Activated T-helper 1 cell treated with anti-CD3 and anti-CD28 coated beads, Interleukin-12 subunit alpha, Interleukin-12 subunit beta, Interleukin-2, Interleukin-4 antibody, amounts not matched to agents 30 ng/mL and 10 ng/mL and 1 ng/mL, durations not matched to agents 14 hours and 24 hours and 36 hours (primary cell): ENCODE data around the gene TBX5. TPM values are rescaled to one million over a fixed set of nuclear protein-coding genes. Genes with fewer than 3 reads are reported as not detected.

Experiments
- DNase-seq: peaks from one replicate; pipeline ENCODE4 v3.0.0; 2021; ENCODE audit warnings: low spot score
- H3K27ac Mint-ChIP-seq: one replicate; pipeline ENCODE4 v1.8.0; 2021; ENCODE audit warnings: mild to moderate bottlenecking, mixed read lengths
- H3K27me3 Mint-ChIP-seq: one replicate; pipeline ENCODE4 v1.8.0; 2022; ENCODE audit warnings: mild to moderate bottlenecking, moderate library complexity, mixed read lengths; ENCODE audit not compliant: insufficient read depth
- H3K36me3 Mint-ChIP-seq: one replicate; pipeline ENCODE4 v1.8.0; 2021; ENCODE audit warnings: low read depth, mixed read lengths
- H3K4me1 Mint-ChIP-seq: one replicate; pipeline ENCODE4 v1.8.0; 2021; ENCODE audit warnings: low read depth, mixed read lengths
- H3K4me3 Mint-ChIP-seq: one replicate; pipeline ENCODE4 v1.8.0; 2021; ENCODE audit warnings: mild to moderate bottlenecking, moderate library complexity, mixed read lengths
- H3K9me3 Mint-ChIP-seq: one replicate; pipeline ENCODE4 v1.8.0; 2021; ENCODE audit warnings: mixed read lengths
- intact Hi-C: fragments of 100-400 bp; cut with micrococcal nuclease; formaldehyde crosslinking; loops from one replicate; pipeline ENCODE4 v1.15.1; 2024
- total RNA-seq: library from RNA; stranded (reverse); gene quantifications from 2 replicates; pipeline ENCODE4 v1.2.3, GENCODE V29; 2022

TBX5 gene
- total RNA-seq, 1 donor from 2014 or later, result not detected

- no peaks in the 10 kb centered on the region for H3K9me3 Mint-ChIP-seq
- H3K4me3 Mint-ChIP-seq, result no peak overlapping the region
- peaks cover under 1% of the 10 kb centered on the region for H3K36me3 Mint-ChIP-seq
- no peak for DNase-seq
- intact Hi-C loops, result no loop called here
- H3K4me1 Mint-ChIP-seq, result no peaks in the 10 kb centered on the region
- peaks cover 44% of the 10 kb centered on the region for H3K27me3 Mint-ChIP-seq
- no peak overlapping the region for H3K27ac Mint-ChIP-seq
Measured at GRCh38 chr12:114415525-114415868, 9.6 kb upstream of the TBX5 start.

- no peaks in the 10 kb centered on the region for H3K9me3 Mint-ChIP-seq
- intact Hi-C loops, result no loop called here
- no peak for DNase-seq
- H3K4me1 Mint-ChIP-seq, result no peaks in the 10 kb centered on the region
- H3K27me3 Mint-ChIP-seq, result peaks cover 49% of the 10 kb centered on the region
- H3K36me3 Mint-ChIP-seq, result peaks cover 3% of the 10 kb centered on the region
- no peak overlapping the region for H3K4me3 Mint-ChIP-seq
- H3K27ac Mint-ChIP-seq, result no peak overlapping the region
Measured at GRCh38 chr12:114414866-114415524, 9.1 kb upstream of the TBX5 start.

- no peak overlapping the region for H3K27ac Mint-ChIP-seq
- no peaks in the 10 kb centered on the region for H3K9me3 Mint-ChIP-seq
- DNase-seq, result no peak
- H3K27me3 Mint-ChIP-seq, result peaks cover 53% of the 10 kb centered on the region
- intact Hi-C loops, result no loop called here
- H3K4me3 Mint-ChIP-seq, result no peak overlapping the region
- H3K4me1 Mint-ChIP-seq, result no peaks in the 10 kb centered on the region
- peaks cover 3% of the 10 kb centered on the region for H3K36me3 Mint-ChIP-seq
Measured at GRCh38 chr12:114414031-114414865, 8.3 kb upstream of the TBX5 start.

- Mint-ChIP-seq H3K4me1 (peaks cover 7% of the 10 kb centered on the region), H3K9me3 (no peaks in the 10 kb centered on the region), H3K27ac (no peak overlapping the region), H3K4me3 (no peak overlapping the region), H3K36me3 (peaks cover 3% of the 10 kb centered on the region), H3K27me3 (peaks cover 58% of the 10 kb centered on the region)
- intact Hi-C loops, result no loop called here
- no peak for DNase-seq
Measured at GRCh38 chr12:114412825-114413749, 7.1 kb upstream of the TBX5 start.

GRCh38 chr12:114412307-114412706, 6.4 kb upstream of the TBX5 start:
- no peak for DNase-seq
- Mint-ChIP-seq H3K4me3 (no peak overlapping the region), H3K4me1 (peaks cover 9% of the 10 kb centered on the region), H3K36me3 (peaks cover 3% of the 10 kb centered on the region), H3K9me3 (no peaks in the 10 kb centered on the region), H3K27me3 (peaks cover 66% of the 10 kb centered on the region), H3K27ac (no peak overlapping the region)
- intact Hi-C loops, result no loop called here

GRCh38 chr12:114411071-114411837, 5.3 kb upstream of the TBX5 start:
- intact Hi-C loops, result no loop called here
- Mint-ChIP-seq H3K4me1 (peaks cover 9% of the 10 kb centered on the region), H3K9me3 (no peaks in the 10 kb centered on the region), H3K4me3 (no peak overlapping the region), H3K36me3 (peaks cover 3% of the 10 kb centered on the region), H3K27ac (no peak overlapping the region), H3K27me3 (peaks cover 77% of the 10 kb centered on the region)
- DNase-seq, result no peak

- intact Hi-C loops, result loop anchor here (5.0 kb wide), 2 partner anchors 272 to 933 kb away; partner anchors contain the start of gene TBX3
- H3K27me3 Mint-ChIP-seq, result peaks cover 88% of the 10 kb centered on the region
- no peak for DNase-seq
- peaks cover 3% of the 10 kb centered on the region for H3K36me3 Mint-ChIP-seq
- H3K4me3 Mint-ChIP-seq, result no peak overlapping the region
- peak overlapping the region; percentile 58 for H3K27ac Mint-ChIP-seq
- H3K9me3 Mint-ChIP-seq, result no peaks in the 10 kb centered on the region
- H3K4me1 Mint-ChIP-seq, result peaks cover 9% of the 10 kb centered on the region
Measured at GRCh38 chr12:114409852-114410600, 4.1 kb upstream of the TBX5 start.

GRCh38 chr12:114408886-114409851, 3.2 kb upstream of the TBX5 start:
- Mint-ChIP-seq H3K27ac (peak overlapping the region; percentile 67), H3K4me3 (no peak overlapping the region), H3K27me3 (peaks cover 86% of the 10 kb centered on the region), H3K9me3 (no peaks in the 10 kb centered on the region), H3K4me1 (peaks cover 9% of the 10 kb centered on the region), H3K36me3 (peaks cover 3% of the 10 kb centered on the region)
- intact Hi-C loops, result loop anchor here (5.0 kb wide), 2 partner anchors 273 to 932 kb away; partner anchors contain the start of gene TBX3
- no peak for DNase-seq

GRCh38 chr12:114408471-114408885, 2.5 kb upstream of the TBX5 start:
- DNase-seq, result no peak
- H3K9me3 Mint-ChIP-seq, result no peaks in the 10 kb centered on the region
- H3K27ac Mint-ChIP-seq, result peak overlapping the region; percentile 67
- peaks cover 9% of the 10 kb centered on the region for H3K4me1 Mint-ChIP-seq
- peaks cover 3% of the 10 kb centered on the region for H3K36me3 Mint-ChIP-seq
- intact Hi-C loops, result loop anchor here (5.0 kb wide), 2 partner anchors 274 to 931 kb away; partner anchors contain the start of gene TBX3
- H3K27me3 Mint-ChIP-seq, result peaks cover 91% of the 10 kb centered on the region
- no peak overlapping the region for H3K4me3 Mint-ChIP-seq

- H3K27ac Mint-ChIP-seq, result peak overlapping the region; percentile 46
- intact Hi-C loops, result loop anchor here (2.0 to 5.0 kb wide), 3 partner anchors 33 to 931 kb away; partner anchors contain the start of gene TBX3
- H3K4me3 Mint-ChIP-seq, result no peak overlapping the region
- no peaks in the 10 kb centered on the region for H3K9me3 Mint-ChIP-seq
- H3K4me1 Mint-ChIP-seq, result peaks cover 9% of the 10 kb centered on the region
- peaks cover 91% of the 10 kb centered on the region for H3K27me3 Mint-ChIP-seq
- no peak for DNase-seq
- peaks cover 3% of the 10 kb centered on the region for H3K36me3 Mint-ChIP-seq
Measured at GRCh38 chr12:114407842-114408411, 2.0 kb upstream of the TBX5 start.
